GM20000 (cell line): ENCODE data around the gene PTPN21.

Source experiments
- DNase-seq: peaks from one replicate; pipeline ENCODE4 v3.0.0; 2012; ENCODE audit warnings: low spot score
- TF ChIP-seq, protein P1 (sequence below): IDR thresholded peaks from 2 replicates; pipeline ENCODE4 v1.5.1; 2012; ENCODE audit warnings: mild to moderate bottlenecking, control low read depth; ENCODE audit errors: extremely low read depth, missing control alignments

The PTPN21 gene

DNA sequence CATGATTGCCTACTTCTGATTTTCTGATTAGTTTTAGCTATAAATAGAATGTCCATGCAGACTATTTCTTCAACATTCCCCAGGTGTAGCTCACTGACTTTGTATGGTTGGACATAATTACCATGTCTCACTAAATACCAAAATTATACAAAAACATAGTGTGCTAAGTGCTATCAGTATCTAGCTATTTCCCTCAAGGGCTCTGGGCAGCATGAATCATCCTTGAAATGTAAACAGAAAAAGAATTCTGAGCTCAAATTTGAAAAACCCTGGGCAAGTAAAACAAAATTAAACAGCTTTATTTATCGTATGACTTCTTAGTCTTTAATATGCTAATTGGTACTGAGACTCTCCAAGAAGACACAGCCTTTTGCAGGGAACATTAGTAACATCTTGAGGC, 86.4 kb downstream of the PTPN21 start:
- DNase-seq: no peak
- TF ChIP-seq, protein P1, sequence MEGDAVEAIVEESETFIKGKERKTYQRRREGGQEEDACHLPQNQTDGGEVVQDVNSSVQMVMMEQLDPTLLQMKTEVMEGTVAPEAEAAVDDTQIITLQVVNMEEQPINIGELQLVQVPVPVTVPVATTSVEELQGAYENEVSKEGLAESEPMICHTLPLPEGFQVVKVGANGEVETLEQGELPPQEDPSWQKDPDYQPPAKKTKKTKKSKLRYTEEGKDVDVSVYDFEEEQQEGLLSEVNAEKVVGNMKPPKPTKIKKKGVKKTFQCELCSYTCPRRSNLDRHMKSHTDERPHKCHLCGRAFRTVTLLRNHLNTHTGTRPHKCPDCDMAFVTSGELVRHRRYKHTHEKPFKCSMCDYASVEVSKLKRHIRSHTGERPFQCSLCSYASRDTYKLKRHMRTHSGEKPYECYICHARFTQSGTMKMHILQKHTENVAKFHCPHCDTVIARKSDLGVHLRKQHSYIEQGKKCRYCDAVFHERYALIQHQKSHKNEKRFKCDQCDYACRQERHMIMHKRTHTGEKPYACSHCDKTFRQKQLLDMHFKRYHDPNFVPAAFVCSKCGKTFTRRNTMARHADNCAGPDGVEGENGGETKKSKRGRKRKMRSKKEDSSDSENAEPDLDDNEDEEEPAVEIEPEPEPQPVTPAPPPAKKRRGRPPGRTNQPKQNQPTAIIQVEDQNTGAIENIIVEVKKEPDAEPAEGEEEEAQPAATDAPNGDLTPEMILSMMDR: no peak

DNA sequence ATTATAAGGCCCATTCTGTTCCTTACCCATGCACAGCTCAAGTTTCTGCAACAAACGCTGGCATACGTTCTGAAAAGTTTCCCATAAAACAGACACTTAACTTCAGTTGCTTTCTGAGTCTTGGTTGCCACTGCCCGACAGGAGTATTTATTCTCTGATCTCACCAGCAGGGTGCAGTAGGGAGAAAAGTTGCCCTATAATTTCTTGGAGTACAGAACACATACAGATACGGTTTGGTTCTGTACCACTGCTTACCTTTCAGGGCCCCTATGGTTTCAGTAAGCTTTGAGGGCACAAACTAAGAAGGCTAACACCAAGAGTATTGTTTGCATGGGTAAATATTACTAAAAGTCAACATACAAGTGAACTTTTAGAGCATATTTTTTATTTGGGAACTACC, 91.5 kb downstream of the PTPN21 start:
- TF ChIP-seq, protein P1: peak; percentile 19
- DNase-seq: no peak

DNA sequence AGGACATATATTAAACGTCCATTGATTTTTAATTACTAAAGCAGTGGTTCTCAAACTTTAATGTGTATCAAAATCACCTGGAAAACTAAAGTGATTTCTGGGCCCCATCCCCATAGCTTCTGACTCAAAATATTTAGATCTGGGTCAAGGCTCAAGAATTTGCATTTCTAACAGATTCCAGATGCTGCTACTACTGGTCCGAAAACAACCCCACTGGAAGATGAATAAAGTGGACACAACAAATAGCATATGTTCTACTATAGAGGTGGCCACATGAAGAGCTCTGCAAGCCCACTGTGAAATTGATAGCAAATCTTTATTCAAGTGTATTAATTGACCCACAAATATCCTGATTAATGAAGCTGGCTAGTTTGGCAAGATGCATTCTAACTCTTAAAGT, 99.9 kb downstream of the PTPN21 start:
- no peak for DNase-seq
- TF ChIP-seq, protein P1: no peak

DNA sequence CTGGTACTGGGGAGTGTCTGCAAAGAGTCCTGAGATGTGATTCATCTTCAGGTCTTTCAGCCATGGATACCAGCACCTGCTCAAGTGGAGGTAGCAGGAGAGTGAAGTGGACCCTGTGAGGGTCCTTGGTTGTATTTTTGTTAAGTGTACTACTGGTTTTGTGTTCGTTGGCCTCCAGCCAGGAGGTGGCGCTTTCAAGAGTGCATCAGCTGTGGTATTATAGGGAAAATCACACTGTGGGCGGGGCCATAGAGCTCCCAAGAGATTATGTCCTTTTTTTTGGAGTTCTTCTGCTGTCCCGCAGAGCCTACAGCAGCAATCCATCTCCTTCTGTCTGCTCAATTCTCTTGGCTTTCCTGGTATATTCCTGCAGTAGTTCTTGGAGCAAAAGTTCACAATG, 102.6 kb downstream of the PTPN21 start:
- TF ChIP-seq, protein P1: no peak
- DNase-seq: no peak

DNA sequence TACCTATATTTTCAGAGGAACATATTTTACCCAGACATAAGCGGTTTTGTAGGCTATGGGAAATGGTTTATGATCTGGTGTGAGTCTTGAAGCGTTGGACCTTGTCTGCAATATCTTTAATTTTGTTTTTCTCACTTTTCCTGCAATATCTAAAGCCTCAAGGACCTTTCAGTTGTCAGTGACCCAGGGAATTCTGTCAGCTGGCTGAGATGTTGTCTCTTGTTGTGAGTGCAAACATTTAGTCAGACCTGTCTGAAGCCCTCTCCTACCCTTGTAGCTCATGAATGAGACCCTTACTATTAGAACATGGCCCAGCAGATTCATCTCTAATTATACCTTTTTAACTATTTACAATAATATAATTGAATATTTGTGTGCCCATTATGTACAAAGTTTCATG, 115.7 kb downstream of the PTPN21 start:
- TF ChIP-seq, protein P1: no peak
- DNase-seq: no peak

DNA sequence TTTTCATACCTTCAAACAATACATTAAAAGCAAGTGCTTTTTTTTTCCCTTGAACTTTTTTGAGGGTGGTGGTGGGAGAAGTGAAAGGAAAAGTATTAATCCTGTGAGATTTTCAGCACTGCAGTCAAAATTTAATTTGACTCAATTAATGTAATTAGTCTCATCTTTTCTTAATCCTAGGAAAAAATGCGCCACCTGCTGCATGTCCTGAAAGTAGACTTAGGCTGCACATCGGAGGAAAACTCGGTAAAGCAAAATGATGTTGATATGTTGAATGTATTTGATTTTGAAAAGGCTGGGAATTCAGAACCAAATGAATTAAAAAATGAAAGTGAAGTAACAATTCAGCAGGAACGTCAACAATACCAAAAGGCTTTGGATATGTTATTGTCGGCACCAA, 117.1 kb downstream of the PTPN21 start:
- DNase-seq: no peak
- TF ChIP-seq, protein P1: no peak

DNA sequence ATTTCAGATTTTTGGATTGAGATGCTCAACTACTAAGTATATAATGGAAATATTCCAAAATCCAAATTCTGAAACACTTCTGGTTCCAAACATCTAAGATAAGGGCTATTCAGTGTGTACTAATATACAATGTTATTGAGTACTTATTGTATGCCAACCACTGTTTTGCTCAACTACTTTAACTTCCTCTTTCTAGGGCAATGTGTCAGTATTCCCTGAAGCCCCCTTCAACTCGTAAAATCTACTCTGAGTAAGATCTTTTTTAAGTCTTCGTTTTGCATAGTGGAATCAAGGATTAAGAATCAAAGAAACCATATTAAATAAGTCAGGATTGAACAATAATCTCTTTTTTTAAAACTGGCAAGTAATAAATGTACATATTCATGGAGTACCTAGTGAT, 123.8 kb downstream of the PTPN21 start:
- TF ChIP-seq, protein P1: no peak
- no peak for DNase-seq
